Body of pancreas (tissue), 4 donors: ENCODE data around the gene CRIM1.

ENCODE experiments used
- POLR2A ChIP-seq, 3 donors: fragments of 450-650 bp; IDR thresholded peaks; one replicate each; pipeline ENCODE4 v1.6.1; 2016; ENCODE audit warnings: antibody characterized with exemption in 3 of 3, mild to moderate bottlenecking in 2 of 3
- TF ChIP-seq, protein P1 (sequence below), 7 experiments: fragments of 450-650 bp in 4 of 7; fragments of 200-600 bp in 3 of 7; sonication (generic) in 3 of 7; IDR thresholded peaks; one replicate each; pipeline ENCODE4 v1.5.1; 2016 to 2019; ENCODE audit warnings: antibody characterized with exemption in 7 of 7

DNA sequence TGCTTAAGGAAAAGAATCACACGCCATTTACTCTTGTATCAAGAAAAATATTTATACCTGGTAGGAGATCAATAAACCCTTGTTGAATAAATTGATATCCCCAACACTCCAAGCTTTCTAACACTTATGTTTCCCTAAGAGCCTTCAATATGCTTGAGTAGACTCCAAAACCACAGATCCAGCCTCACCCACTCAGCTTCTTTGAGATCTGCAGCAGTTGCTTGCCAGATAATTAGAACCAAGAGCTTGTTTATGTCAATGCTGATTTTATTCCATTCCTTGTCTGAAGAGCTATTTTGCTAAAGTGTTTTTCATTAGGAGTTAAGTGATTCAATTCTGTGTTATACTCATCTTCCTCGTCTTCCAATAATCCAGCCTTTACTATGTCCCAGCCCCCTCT, 26.3 kb upstream of the CRIM1 start:
- TF ChIP-seq, protein P1, sequence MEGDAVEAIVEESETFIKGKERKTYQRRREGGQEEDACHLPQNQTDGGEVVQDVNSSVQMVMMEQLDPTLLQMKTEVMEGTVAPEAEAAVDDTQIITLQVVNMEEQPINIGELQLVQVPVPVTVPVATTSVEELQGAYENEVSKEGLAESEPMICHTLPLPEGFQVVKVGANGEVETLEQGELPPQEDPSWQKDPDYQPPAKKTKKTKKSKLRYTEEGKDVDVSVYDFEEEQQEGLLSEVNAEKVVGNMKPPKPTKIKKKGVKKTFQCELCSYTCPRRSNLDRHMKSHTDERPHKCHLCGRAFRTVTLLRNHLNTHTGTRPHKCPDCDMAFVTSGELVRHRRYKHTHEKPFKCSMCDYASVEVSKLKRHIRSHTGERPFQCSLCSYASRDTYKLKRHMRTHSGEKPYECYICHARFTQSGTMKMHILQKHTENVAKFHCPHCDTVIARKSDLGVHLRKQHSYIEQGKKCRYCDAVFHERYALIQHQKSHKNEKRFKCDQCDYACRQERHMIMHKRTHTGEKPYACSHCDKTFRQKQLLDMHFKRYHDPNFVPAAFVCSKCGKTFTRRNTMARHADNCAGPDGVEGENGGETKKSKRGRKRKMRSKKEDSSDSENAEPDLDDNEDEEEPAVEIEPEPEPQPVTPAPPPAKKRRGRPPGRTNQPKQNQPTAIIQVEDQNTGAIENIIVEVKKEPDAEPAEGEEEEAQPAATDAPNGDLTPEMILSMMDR (IDR thresholded peaks at IDR 0.05): no peak
- TF ChIP-seq POLR2A (IDR thresholded peaks at IDR 0.05): no peak
